Mesothelial cell of epicardium (in vitro differentiated cells): ENCODE results near the gene HCRT. TPM values are rescaled to one million over a fixed set of nuclear protein-coding genes. Genes with fewer than 3 reads are reported as not detected.

Experiments used
- DNase-seq, 2 experiments: peaks; one replicate each; pipeline ENCODE4 v3.0.0; 2021; ENCODE audit warnings: low spot score in 2 of 2; ENCODE audit not compliant: unreplicated experiment in 2 of 2
- H3K27ac Mint-ChIP-seq: 2 replicates; pipeline ENCODE4 v1.8.0; 2021; ENCODE audit warnings: mixed read lengths
- H3K27me3 Mint-ChIP-seq: 2 replicates; pipeline ENCODE4 v1.8.0; 2021; ENCODE audit warnings: low read depth, mixed read lengths
- H3K36me3 Mint-ChIP-seq: 2 replicates; pipeline ENCODE4 v1.8.0; 2021; ENCODE audit warnings: mixed read lengths
- H3K4me1 Mint-ChIP-seq: 2 replicates; pipeline ENCODE4 v1.8.0; 2021; ENCODE audit warnings: mixed read lengths
- H3K4me3 Mint-ChIP-seq: 2 replicates; pipeline ENCODE4 v1.8.0; 2021; ENCODE audit warnings: mild to moderate bottlenecking, moderate library complexity, mixed read lengths
- H3K9me3 Mint-ChIP-seq: 2 replicates; pipeline ENCODE4 v1.8.0; 2021; ENCODE audit warnings: mixed read lengths
- total RNA-seq: library from RNA; stranded (reverse); gene quantifications from 3 replicates; pipeline ENCODE4 v1.2.1, GENCODE V29; 2021
- TF ChIP-seq, protein P1 (sequence below): fragments of 200-600 bp; sonication (generic); IDR thresholded peaks from one replicate; pipeline ENCODE4 v1.5.0; 2021; ENCODE audit warnings: antibody characterized with exemption; ENCODE audit not compliant: unreplicated experiment

The HCRT gene
- total RNA-seq, 1 donor from 2014 or later, result not detected

- Mint-ChIP-seq H3K4me3 (no peak overlapping the region), H3K4me1 (no peaks in the 10 kb centered on the region), H3K27ac (no peak overlapping the region), H3K9me3 (no peaks in the 10 kb centered on the region), H3K36me3 (peaks cover 39% of the 10 kb centered on the region), H3K27me3 (no peaks in the 10 kb centered on the region)
- no peak for DNase-seq
- TF ChIP-seq, protein P1, sequence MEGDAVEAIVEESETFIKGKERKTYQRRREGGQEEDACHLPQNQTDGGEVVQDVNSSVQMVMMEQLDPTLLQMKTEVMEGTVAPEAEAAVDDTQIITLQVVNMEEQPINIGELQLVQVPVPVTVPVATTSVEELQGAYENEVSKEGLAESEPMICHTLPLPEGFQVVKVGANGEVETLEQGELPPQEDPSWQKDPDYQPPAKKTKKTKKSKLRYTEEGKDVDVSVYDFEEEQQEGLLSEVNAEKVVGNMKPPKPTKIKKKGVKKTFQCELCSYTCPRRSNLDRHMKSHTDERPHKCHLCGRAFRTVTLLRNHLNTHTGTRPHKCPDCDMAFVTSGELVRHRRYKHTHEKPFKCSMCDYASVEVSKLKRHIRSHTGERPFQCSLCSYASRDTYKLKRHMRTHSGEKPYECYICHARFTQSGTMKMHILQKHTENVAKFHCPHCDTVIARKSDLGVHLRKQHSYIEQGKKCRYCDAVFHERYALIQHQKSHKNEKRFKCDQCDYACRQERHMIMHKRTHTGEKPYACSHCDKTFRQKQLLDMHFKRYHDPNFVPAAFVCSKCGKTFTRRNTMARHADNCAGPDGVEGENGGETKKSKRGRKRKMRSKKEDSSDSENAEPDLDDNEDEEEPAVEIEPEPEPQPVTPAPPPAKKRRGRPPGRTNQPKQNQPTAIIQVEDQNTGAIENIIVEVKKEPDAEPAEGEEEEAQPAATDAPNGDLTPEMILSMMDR, result no peak
Observed at GRCh38 chr17:42200706-42201457, 15.6 kb upstream of the HCRT start.

DNA sequence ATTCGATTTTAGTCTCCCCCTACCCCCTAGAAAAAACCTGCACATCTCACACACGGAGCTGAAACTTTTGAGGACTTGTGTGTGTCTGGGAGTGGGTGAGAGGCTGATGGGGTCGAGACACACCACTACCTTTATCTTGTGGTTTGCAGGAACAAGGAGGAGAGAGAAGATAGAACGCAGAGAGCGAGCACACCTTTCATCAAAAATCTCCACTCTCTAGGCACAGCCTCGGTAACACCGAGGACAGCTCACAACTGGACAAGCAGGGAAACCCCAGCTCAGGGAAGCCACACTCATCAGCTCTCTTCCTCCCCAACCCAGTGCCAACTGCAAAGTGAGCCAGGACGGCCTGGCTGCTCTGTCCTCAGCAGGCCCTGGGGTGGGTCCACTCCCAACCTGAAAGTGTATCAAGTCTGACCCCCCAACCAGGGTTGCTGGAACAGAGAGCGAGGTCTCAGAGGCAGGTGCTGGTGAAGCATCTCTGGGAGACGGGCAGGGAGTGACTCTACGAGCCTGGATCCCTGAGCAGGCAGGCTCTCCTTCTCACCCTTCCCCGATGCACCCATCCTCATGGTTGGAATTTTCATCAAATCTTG is 14.3 kb upstream of the HCRT start:
- Mint-ChIP-seq H3K36me3 (peaks cover 32% of the 10 kb centered on the region), H3K27me3 (no peaks in the 10 kb centered on the region), H3K9me3 (no peaks in the 10 kb centered on the region), H3K4me3 (no peak overlapping the region), H3K27ac (no peak overlapping the region), H3K4me1 (peaks cover under 1% of the 10 kb centered on the region)
- TF ChIP-seq, protein P1, result no peak
- no peak for DNase-seq

DNA sequence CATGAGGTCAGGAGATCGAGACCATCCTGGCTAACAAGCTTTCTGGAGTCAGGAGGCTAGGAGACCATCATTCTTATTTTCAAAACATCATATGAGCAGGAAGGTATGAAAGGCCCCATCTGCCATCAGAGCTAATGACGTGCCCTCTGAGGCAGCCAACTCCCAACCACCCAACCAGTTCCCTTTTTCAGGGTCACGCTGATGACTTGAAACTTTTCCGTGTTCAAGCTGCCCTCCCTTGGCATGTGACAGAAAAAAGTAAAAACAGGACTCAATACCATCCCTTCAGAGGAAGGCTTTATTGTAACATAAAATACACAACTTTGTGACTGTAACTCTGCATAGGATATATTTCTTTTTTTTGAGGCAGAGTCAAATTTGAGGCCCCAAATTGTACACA is 13.6 kb upstream of the HCRT start:
- Mint-ChIP-seq H3K36me3 (peaks cover 27% of the 10 kb centered on the region), H3K4me3 (no peak overlapping the region), H3K27ac (no peak overlapping the region), H3K27me3 (no peaks in the 10 kb centered on the region), H3K9me3 (no peaks in the 10 kb centered on the region), H3K4me1 (peaks cover 5% of the 10 kb centered on the region)
- DNase-seq, result no peak
- TF ChIP-seq, protein P1, result no peak

DNA sequence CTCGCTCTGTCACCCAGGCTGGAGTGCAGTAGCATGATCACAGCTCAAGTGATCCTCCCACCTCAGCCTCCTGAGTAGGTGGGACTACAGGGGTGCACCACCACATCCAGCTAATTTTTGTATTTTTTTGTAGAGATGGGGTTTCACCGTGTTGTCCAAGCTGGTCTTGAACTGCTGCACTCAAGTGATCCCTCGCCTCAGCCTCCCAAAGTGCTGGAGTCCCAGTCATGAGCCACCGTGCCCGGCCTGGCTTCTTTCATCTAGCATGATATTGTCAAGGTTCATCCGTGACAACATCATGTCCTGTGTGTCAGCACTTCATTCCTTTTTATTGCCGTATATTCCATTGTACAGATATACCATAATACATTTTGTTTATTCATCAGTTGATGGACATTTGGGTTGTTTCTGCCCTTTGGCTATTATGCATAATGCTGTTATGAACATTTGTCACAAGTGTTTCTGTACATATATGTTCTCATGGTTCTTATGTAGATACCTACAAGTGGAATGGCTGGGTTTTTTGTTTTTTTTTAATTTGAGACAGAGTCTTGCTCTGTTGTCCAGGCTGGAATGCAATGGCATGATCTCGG is 12.4 kb upstream of the HCRT start:
- TF ChIP-seq, protein P1, result no peak
- H3K9me3 Mint-ChIP-seq, result no peaks in the 10 kb centered on the region
- peaks cover 10% of the 10 kb centered on the region for H3K4me1 Mint-ChIP-seq
- no peak for DNase-seq
- H3K4me3 Mint-ChIP-seq, result no peak overlapping the region
- H3K27me3 Mint-ChIP-seq, result no peaks in the 10 kb centered on the region
- peaks cover 18% of the 10 kb centered on the region for H3K36me3 Mint-ChIP-seq
- no peak overlapping the region for H3K27ac Mint-ChIP-seq

DNA sequence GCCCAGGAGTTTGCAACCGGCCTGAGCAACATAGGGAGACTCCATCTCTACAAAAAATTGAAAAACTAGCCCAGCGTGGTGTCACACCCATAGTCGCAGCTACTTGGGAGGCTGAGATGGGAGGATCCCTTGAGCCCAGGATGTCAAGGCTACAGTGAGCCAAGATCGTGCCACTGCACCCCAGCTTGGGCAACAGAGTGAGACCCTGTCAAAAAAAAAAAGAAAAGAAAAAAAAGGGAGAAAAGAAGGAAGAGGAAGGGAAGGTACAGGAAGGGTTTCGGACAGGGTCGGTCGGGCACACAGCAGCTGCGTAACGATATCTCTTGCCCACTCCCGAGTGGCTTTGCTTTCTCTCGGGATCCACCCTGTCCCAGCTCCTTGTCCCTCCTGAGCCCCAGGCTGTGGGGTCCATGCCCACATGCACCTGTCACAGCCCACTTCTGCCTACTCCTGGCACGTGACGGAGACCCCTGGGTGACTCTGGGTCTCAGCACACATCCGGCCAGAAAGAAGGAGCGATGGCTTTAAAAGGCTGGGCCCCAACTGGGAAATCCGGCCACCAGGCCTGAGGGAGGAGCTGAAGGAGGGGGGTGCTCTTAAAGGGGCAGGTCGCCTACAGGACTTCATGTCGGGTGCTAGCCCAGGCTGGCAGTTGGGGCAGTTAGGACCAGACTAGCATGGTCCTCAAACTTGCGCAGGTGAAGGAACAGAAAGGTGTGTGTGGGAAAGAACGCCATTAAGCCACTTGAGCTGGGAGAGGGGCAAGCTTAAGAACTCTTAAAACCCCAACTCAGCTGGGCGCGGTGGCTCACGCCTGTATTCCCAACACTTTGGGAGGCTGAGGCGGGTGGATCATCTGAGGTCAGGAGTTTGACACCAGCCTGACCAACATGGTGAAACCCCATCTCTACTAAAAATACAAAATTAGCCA is 9.0 kb upstream of the HCRT start, which contains the start of gene GHDC:
TSS of gene GHDC (minus strand) at position 526 of the 931 bp plus-strand sequence. CDS start 913 bp downstream, outside the sequence.
- Mint-ChIP-seq H3K9me3 (no peaks in the 10 kb centered on the region), H3K27ac (no peak within 1 kb of the TSS), H3K36me3 (no peaks in the 10 kb centered on the region), H3K27me3 (no peaks in the 10 kb centered on the region), H3K4me1 (peaks cover 10% of the 10 kb centered on the region), H3K4me3 (peak within 1 kb of the TSS; percentile 80)
- DNase-seq, result no peak
- TF ChIP-seq, protein P1, result no peak
